Omental fat pad (tissue), 4 donors: ENCODE measurements around the gene KIFC3. TPM values are rescaled to one million over a fixed set of nuclear protein-coding genes. Genes with fewer than 3 reads are reported as not detected.

ENCODE experiments used
- ATAC-seq: fragments of 150-250 bp; one replicate; pipeline ENCODE4 v1.9.1; 2016; ENCODE audit warnings: mild to moderate bottlenecking, moderate library complexity; ENCODE audit not compliant: low FRiP score
- DNase-seq: peaks from one replicate; pipeline ENCODE4 v3.0.0-alpha.2; 2019; ENCODE audit warnings: low spot score
- CTCF ChIP-seq, 3 donors: fragments of 450-650 bp; IDR thresholded peaks; one replicate each; pipeline ENCODE4 v1.5.1; 2016 to 2017; ENCODE audit warnings: antibody characterized with exemption in 3 of 3, mild to moderate bottlenecking in 3 of 3, moderate library complexity in 2 of 3
- total RNA-seq, 4 donors: library from RNA; depleted of rRNA; stranded (reverse); fragments of >200 nt; gene quantifications; one replicate each; pipeline ENCODE4 v1.1.0, GENCODE V29; 2016

The KIFC3 gene
- total RNA-seq, 4 donors from 2014 or later: 41.5 to 96.9 (median 58.9) TPM

- ATAC-seq (no peak), DNase-seq (no peak)
- TF ChIP-seq CTCF (IDR thresholded peaks at IDR 0.05): no peak
Observed at GRCh38 chr16:57726433-57726947, 75.8 kb downstream of the KIFC3 start.

GRCh38 chr16:57725976-57726375 lies 76.3 kb downstream of the KIFC3 start:
- no peak for DNase-seq
- no peak for TF ChIP-seq CTCF (IDR thresholded peaks at IDR 0.05)
- ATAC-seq: no peak

GRCh38 chr16:57725554-57725953 lies 76.7 kb downstream of the KIFC3 start:
- ATAC-seq: no peak
- no peak for TF ChIP-seq CTCF (IDR thresholded peaks at IDR 0.05)
- DNase-seq: no peak

- no peak for TF ChIP-seq CTCF (IDR thresholded peaks at IDR 0.05)
- ATAC-seq: no peak
Observed at GRCh38 chr16:57725151-57725550, 77.1 kb downstream of the KIFC3 start.

GRCh38 chr16:57724531-57724930 lies 77.8 kb downstream of the KIFC3 start:
- no peak for ATAC-seq
- no peak for TF ChIP-seq CTCF (IDR thresholded peaks at IDR 0.05)
- DNase-seq: no peak

More at GRCh38 chr16:57725151-57725550, 77.1 kb downstream of the KIFC3 start:
- no peak for DNase-seq

GRCh38 chr16:57723170-57723569 lies 79.1 kb downstream of the KIFC3 start:
- ATAC-seq (no peak), DNase-seq (no peak)
- TF ChIP-seq CTCF (IDR thresholded peaks at IDR 0.05): no peak

- TF ChIP-seq CTCF (IDR thresholded peaks at IDR 0.05): no peak
- DNase-seq: no peak
- no peak for ATAC-seq
Observed at GRCh38 chr16:57722651-57723050, 79.6 kb downstream of the KIFC3 start.
